K562 (cell line): ENCODE results near the gene VEGFB. TPM values are rescaled to one million over a fixed set of nuclear protein-coding genes. Genes with fewer than 3 reads are reported as not detected.

ENCODE experiments used
- ATAC-seq: fragments of 200-7000 bp; cut with Tn5 transposase; 3 replicates; pipeline ENCODE4 v1.9.1; 2020; ENCODE audit warnings: moderate library complexity
- BruUV-seq: library from RNA; stranded (reverse); fragments of 400-500 nt; replicated peaks from 2 replicates; lab custom pipeline; 2021; lab: Mats Ljungman, UMichigan
- CTCF ChIA-PET: fragments of 300-600 bp; formaldehyde crosslinking; extraction: SDS; loops from one replicate; lab custom pipeline; 2021; ENCODE audit warnings: low intra/inter-chr PET ratio; lab: Yijun Ruan, JAX
- POLR2A ChIA-PET: fragments of 300-600, 350-650 bp; sonication (Branson Sonifier 250); formaldehyde crosslinking; extraction: SDS; loops from one replicate; lab custom pipeline; 2021; ENCODE audit warnings: antibody characterized with exemption, inconsistent platforms; lab: Yijun Ruan, JAX
- DNase-seq, 4 experiments: peaks; one replicate each; pipeline versions ENCODE4 v3.0.0 to v3.0.0-alpha.2; 2011 to 2018; ENCODE audit warnings: low spot score in 3 of 4, mixed read lengths in 3 of 4; ENCODE audit errors: extremely low read depth in 1 of 4
- FAIRE-seq: peaks from 2 replicates; lab custom pipeline; 2011; peaks lifted over from hg19 to GRCh38; lab: Jason Lieb, UNC
- H2AFZ ChIP-seq: 2 replicates; pipeline ENCODE4 v1.6.0; 2011; ENCODE audit warnings: low read depth, low read length, control low read depth, inconsistent platforms
- H3K27ac ChIP-seq: fragments of 200-600 bp; 3 replicates; pipeline ENCODE4 v1.8.0; 2011; ENCODE audit warnings: low read depth, mild to moderate bottlenecking, control low read depth, inconsistent platforms, low read length, moderate library complexity, mixed read lengths; ENCODE audit errors: extremely low read depth
- H3K27me3 ChIP-seq, 2 experiments: fragments of 300-600 bp in 1 of 2; 2 replicates in 1 of 2; 3 replicates in 1 of 2; pipeline versions ENCODE4 v1.6.0 to v1.8.0; 2011; ENCODE audit warnings: inconsistent platforms in 2 of 2, low read length in 2 of 2, mild to moderate bottlenecking in 1 of 2, mixed read lengths in 1 of 2, moderate library complexity in 1 of 2; ENCODE audit not compliant: control insufficient read depth in 2 of 2, insufficient read depth in 2 of 2
- H3K36me3 ChIP-seq: fragments of 300-600 bp; 3 replicates; pipeline ENCODE4 v1.8.0; 2011; ENCODE audit warnings: mild to moderate bottlenecking, low read length, inconsistent platforms; ENCODE audit not compliant: control insufficient read depth, insufficient read depth
- H3K4me1 ChIP-seq, 2 experiments: fragments of 200-600 bp in 1 of 2; replicated peaks in 1 of 2; 2 replicates in 1 of 2; 3 replicates in 1 of 2; pipeline versions ENCODE4 v1.5.1 to v1.8.0; 2011; ENCODE audit warnings: inconsistent platforms in 2 of 2, low read length in 2 of 2, mild to moderate bottlenecking in 1 of 2, mixed read lengths in 1 of 2, moderate library complexity in 1 of 2; ENCODE audit not compliant: control insufficient read depth in 2 of 2, insufficient read depth in 2 of 2
- H3K4me2 ChIP-seq: 2 replicates; pipeline ENCODE4 v1.6.1; 2011; ENCODE audit warnings: low read length, control low read depth, inconsistent platforms, mixed read lengths; ENCODE audit not compliant: insufficient read depth
- H3K4me3 ChIP-seq: fragments of 200-600 bp; sonication (generic), shearing (Covaris generic); 2 replicates; pipeline ENCODE4 v1.5.1; 2016; ENCODE audit warnings: control low read depth, inconsistent platforms
- H3K79me2 ChIP-seq: fragments of 200-600 bp; 3 replicates; pipeline ENCODE4 v1.8.0; 2011; ENCODE audit warnings: low read length, inconsistent platforms; ENCODE audit not compliant: control insufficient read depth, insufficient read depth
- H3K9ac ChIP-seq, 2 experiments: 2 replicates each; pipeline versions ENCODE4 v1.6.0 to v1.6.1; 2011; ENCODE audit warnings: low read depth in 2 of 2, low read length in 2 of 2, control low read depth in 1 of 2, inconsistent platforms in 1 of 2, mild to moderate bottlenecking in 1 of 2, mixed read lengths in 1 of 2; ENCODE audit not compliant: insufficient read depth in 1 of 2
- H3K9me1 ChIP-seq: one replicate; pipeline ENCODE4 v1.6.0; 2011; ENCODE audit warnings: inconsistent platforms, mild to moderate bottlenecking, low read length, moderate library complexity; ENCODE audit not compliant: control insufficient read depth, insufficient read depth
- H3K9me3 ChIP-seq: replicated peaks from 2 replicates; pipeline ENCODE4 v1.5.1; 2011; ENCODE audit warnings: low read depth, low read length, inconsistent platforms; ENCODE audit not compliant: control insufficient read depth, insufficient read depth
- H4K20me1 ChIP-seq: replicated peaks from 2 replicates; pipeline ENCODE4 v1.6.1; 2011; ENCODE audit warnings: low read length, inconsistent platforms, mixed read lengths; ENCODE audit not compliant: control insufficient read depth, insufficient read depth
- CBX8 ChIP-seq: fragments of 200-600 bp; sonication (generic); IDR thresholded peaks from 2 replicates; pipeline ENCODE4 v1.6.1; 2012; ENCODE audit warnings: borderline replicate concordance, mixed run types, low read depth, mild to moderate bottlenecking, moderate library complexity, mixed read lengths, low read length, control low read depth, inconsistent platforms; ENCODE audit not compliant: poor library complexity, severe bottlenecking; ENCODE audit errors: extremely low read depth
- CXXC5 ChIP-seq: fragments of 250-450 bp; sonication (Bioruptor Pico); IDR thresholded peaks from 2 replicates; pipeline ENCODE4 v1.8.0; 2022; ENCODE audit warnings: inconsistent platforms, mild to moderate bottlenecking, moderate library complexity
- HNRNPL ChIP-seq: fragments of 200-400 bp; formaldehyde crosslinking; IDR thresholded peaks from 2 replicates; pipeline ENCODE4 v1.6.1; 2017; ENCODE audit warnings: low read depth, mild to moderate bottlenecking, low read length
- OTX1 ChIP-seq: fragments of 450-650 bp; formaldehyde crosslinking; IDR thresholded peaks from 2 replicates; pipeline ENCODE4 v1.4.0; 2022; ENCODE audit warnings: mild to moderate bottlenecking
- RBFOX2 ChIP-seq: fragments of 200-400 bp; formaldehyde crosslinking; IDR thresholded peaks from 2 replicates; pipeline ENCODE4 v1.6.1; 2017; ENCODE audit warnings: low read depth, mild to moderate bottlenecking, low read length, moderate library complexity
- ZBTB49 ChIP-seq: sonication (generic); formaldehyde crosslinking; IDR thresholded peaks from 2 replicates; pipeline ENCODE4 v1.8.0; 2022; ENCODE audit warnings: missing genetic modification reagents, mild to moderate bottlenecking, borderline replicate concordance
- ZNF3 ChIP-seq: fragments of 250-450 bp; sonication (Bioruptor Pico); IDR thresholded peaks from 2 replicates; pipeline ENCODE4 v1.5.0; 2021; ENCODE audit warnings: mild to moderate bottlenecking, moderate library complexity
- ZNF41 ChIP-seq: fragments of 250-450 bp; sonication (Bioruptor Pico); conservative IDR thresholded peaks from 2 replicates; pipeline ENCODE4 v1.4.0; 2020; ENCODE audit warnings: mild to moderate bottlenecking
- WGBS: fragments of 100-300 bp; shearing (Covaris generic); methylation state at CpG from one replicate; pipeline ENCODE4 v1.1.6; 2016; ENCODE audit warnings: low coverage, mixed read lengths; ENCODE audit not compliant: insufficient coverage; ENCODE audit errors: missing lambda C conversion rate; 5-methylcytosine and 5-hydroxymethylcytosine counted together
- in situ Hi-C: fragments of 300-500 bp; cut with MboI; formaldehyde crosslinking; loops from 4 replicates; pipeline ENCODE4 v1.15.0; 2018; ENCODE audit warnings: inconsistent platforms, mixed read lengths
- intact Hi-C: fragments of 100-400 bp; cut with micrococcal nuclease; formaldehyde crosslinking; loops from 2 replicates; pipeline ENCODE4 v1.14.2; 2022
- polyA plus RNA-seq, 8 experiments: library from polyadenylated mRNA; depleted of rRNA in 4 of 8; stranded (reverse) in 5 of 8; unstranded in 3 of 8; fragments of >200 nt; fragmentation: Nextera tagmentation in 2 of 8; fragmentation: Illumina TruSeq in 1 of 8; extraction: Ambion mirVana in 2 of 8; extraction: Trizol in 1 of 8; gene quantifications; 2 replicates each; pipeline versions ENCODE4 v1.2.1 to v1.2.3, GENCODE V29; 2011 to 2014; ENCODE audit warnings: inconsistent platforms in 1 of 8, missing spikeins in 1 of 8
- total RNA-seq, 7 experiments: library from RNA; depleted of rRNA in 6 of 7; stranded (reverse); fragments of >200 nt in 6 of 7; fragmentation: Illumina TruSeq in 2 of 7; extraction: Trizol in 2 of 7; gene quantifications; 2 replicates each; pipeline versions ENCODE4 v1.2.1 to v1.2.3, GENCODE V29; 2011 to 2021; ENCODE audit warnings: low replicate concordance in 1 of 7

VEGFB gene
- total and polyA plus RNA-seq, 9 of the 15 experiments (the other 6 are each of a cell fraction or from before 2014, with no cell fraction given) = 11.0 to 83.4 (median 25.7) TPM

GRCh38 chr11:64255135-64256128, 21.0 kb downstream of the VEGFB start:
- WGBS = 88% methylated on average over 28 of the region's 35 CpGs
- intact Hi-C loops (no loop called here), in situ Hi-C loops (no loop called here)
- Histone ChIP-seq H3K4me2 (no peak overlapping the region), H4K20me1 (peaks cover 11% of the 10 kb centered on the region), H3K4me3 (no peak overlapping the region), H3K9ac (peak overlapping the region in 1 of 2 experiments; percentile 66; a peak in 2 of 4 replicates), H3K27me3 (no peaks in the 10 kb centered on the region), H3K9me3 (no peaks in the 10 kb centered on the region), H3K4me1 (peaks cover 9 to 69% of the 10 kb centered on the region in 2 experiments; a peak in 4 of 5 replicates), H2AFZ (no peak overlapping the region), H3K79me2 (peaks cover 27% of the 10 kb centered on the region), H3K36me3 (peaks cover 66% of the 10 kb centered on the region), H3K9me1 (no peaks in the 10 kb centered on the region), H3K27ac (no peak overlapping the region)
- DNase-seq (no peak), FAIRE-seq (no peak), ATAC-seq (no peak)
- POLR2A ChIA-PET = interaction anchor here (0.9 to 4.4 kb wide), 4 partner anchors 9 to 49 kb away, joined by 3 to 43 read pairs (median 4); partner anchors contain the start of gene FERMT3
- BruUV-seq = no TSS peak
- CTCF ChIA-PET = no interaction called here
- TF ChIP-seq ZBTB49 (CRISPR knock-in tag) = no peak
- TF ChIP-seq ZNF41 = no peak
- TF ChIP-seq HNRNPL = no peak
- TF ChIP-seq RBFOX2 = peak; percentile 2
- no peak for TF ChIP-seq OTX1
- TF ChIP-seq ZNF3 (CRISPR knock-in tag) = no peak
- TF ChIP-seq CXXC5 (CRISPR knock-in tag) = no peak
- no peak for TF ChIP-seq CBX8
